Activated T-helper 17 cell treated with anti-CD3 and anti-CD28 coated beads, Interleukin-2, amount 50 U/mL, for 72 hours (primary cell): ENCODE results near the gene SMAD7. TPM values are rescaled to one million over a fixed set of nuclear protein-coding genes. Genes with fewer than 3 reads are reported as not detected.
A peak's percentile ranks its signal among the peaks of the same experiment; 100 is the strongest.

Source experiments
- ATAC-seq: fragments of 150-1000 bp; cut with Tn5 transposase; replicated peaks from 2 replicates; pipeline ENCODE4 v1.10.0; 2021; ENCODE audit warnings: mild to moderate bottlenecking, moderate library complexity
- H3K27ac Mint-ChIP-seq: one replicate; pipeline ENCODE4 v1.8.0; 2022; ENCODE audit warnings: mixed read lengths
- H3K27me3 Mint-ChIP-seq: one replicate; pipeline ENCODE4 v1.8.0; 2022; ENCODE audit warnings: mixed read lengths
- H3K36me3 Mint-ChIP-seq: one replicate; pipeline ENCODE4 v1.8.0; 2022; ENCODE audit warnings: low read depth, mild to moderate bottlenecking, mixed read lengths
- H3K4me1 Mint-ChIP-seq: one replicate; pipeline ENCODE4 v1.8.0; 2022; ENCODE audit warnings: mixed read lengths
- H3K4me3 Mint-ChIP-seq: one replicate; pipeline ENCODE4 v1.8.0; 2022; ENCODE audit warnings: mild to moderate bottlenecking, mixed read lengths
- H3K9me3 Mint-ChIP-seq: one replicate; pipeline ENCODE4 v1.8.0; 2022; ENCODE audit warnings: mixed read lengths
- total RNA-seq, 2 donors: library from RNA; stranded (reverse); gene quantifications; one replicate each; pipeline ENCODE4 v1.2.3, GENCODE V29; 2022

SMAD7 gene
- total RNA-seq, 2 donors from 2014 or later, result 23.4 to 40.7 TPM

GRCh38 chr18:48990481-48991318 is 39.9 kb upstream of the SMAD7 start:
- Mint-ChIP-seq H3K9me3 (no peaks in the 10 kb centered on the region), H3K4me1 (no peaks in the 10 kb centered on the region), H3K27ac (no peak overlapping the region), H3K27me3 (no peaks in the 10 kb centered on the region), H3K4me3 (no peak overlapping the region), H3K36me3 (no peaks in the 10 kb centered on the region)
- ATAC-seq, result peak; percentile 40

GRCh38 chr18:48989304-48990303 is 38.8 kb upstream of the SMAD7 start:
- Mint-ChIP-seq H3K9me3 (no peaks in the 10 kb centered on the region), H3K27me3 (no peaks in the 10 kb centered on the region), H3K36me3 (no peaks in the 10 kb centered on the region), H3K27ac (no peak overlapping the region), H3K4me1 (no peaks in the 10 kb centered on the region), H3K4me3 (no peak overlapping the region)
- ATAC-seq, result no peak

GRCh38 chr18:48988508-48989303 is 37.9 kb upstream of the SMAD7 start:
- H3K27me3 Mint-ChIP-seq, result no peaks in the 10 kb centered on the region
- H3K9me3 Mint-ChIP-seq, result no peaks in the 10 kb centered on the region
- no peaks in the 10 kb centered on the region for H3K4me1 Mint-ChIP-seq
- H3K27ac Mint-ChIP-seq, result no peak overlapping the region
- no peaks in the 10 kb centered on the region for H3K36me3 Mint-ChIP-seq
- no peak overlapping the region for H3K4me3 Mint-ChIP-seq
- no peak for ATAC-seq

- Mint-ChIP-seq H3K36me3 (no peaks in the 10 kb centered on the region), H3K27ac (no peak overlapping the region), H3K27me3 (no peaks in the 10 kb centered on the region), H3K4me1 (no peaks in the 10 kb centered on the region), H3K9me3 (no peaks in the 10 kb centered on the region), H3K4me3 (no peak overlapping the region)
- no peak for ATAC-seq
Measured at GRCh38 chr18:48987821-48988220, 37.1 kb upstream of the SMAD7 start.

GRCh38 chr18:48986851-48987761 is 36.3 kb upstream of the SMAD7 start:
- Mint-ChIP-seq H3K9me3 (no peaks in the 10 kb centered on the region), H3K27ac (no peak overlapping the region), H3K4me3 (no peak overlapping the region), H3K27me3 (peaks cover 3% of the 10 kb centered on the region), H3K36me3 (no peaks in the 10 kb centered on the region), H3K4me1 (no peaks in the 10 kb centered on the region)
- ATAC-seq, result no peak

GRCh38 chr18:48985161-48985560 is 34.4 kb upstream of the SMAD7 start:
- H3K4me1 Mint-ChIP-seq, result no peaks in the 10 kb centered on the region
- no peak for ATAC-seq
- H3K36me3 Mint-ChIP-seq, result no peaks in the 10 kb centered on the region
- peaks cover 5% of the 10 kb centered on the region for H3K27me3 Mint-ChIP-seq
- peak overlapping the region; percentile 10 for H3K27ac Mint-ChIP-seq
- H3K4me3 Mint-ChIP-seq, result no peak overlapping the region
- H3K9me3 Mint-ChIP-seq, result no peaks in the 10 kb centered on the region

- peaks cover 5% of the 10 kb centered on the region for H3K4me1 Mint-ChIP-seq
- peaks cover 5% of the 10 kb centered on the region for H3K27me3 Mint-ChIP-seq
- H3K36me3 Mint-ChIP-seq, result no peaks in the 10 kb centered on the region
- no peak overlapping the region for H3K4me3 Mint-ChIP-seq
- no peak for ATAC-seq
- H3K27ac Mint-ChIP-seq, result no peak overlapping the region
- no peaks in the 10 kb centered on the region for H3K9me3 Mint-ChIP-seq
Measured at GRCh38 chr18:48983793-48984437, 33.1 kb upstream of the SMAD7 start.

GRCh38 chr18:48982266-48982665 is 31.5 kb upstream of the SMAD7 start:
- peaks cover 6% of the 10 kb centered on the region for H3K4me1 Mint-ChIP-seq
- H3K36me3 Mint-ChIP-seq, result no peaks in the 10 kb centered on the region
- H3K9me3 Mint-ChIP-seq, result no peaks in the 10 kb centered on the region
- H3K27ac Mint-ChIP-seq, result no peak overlapping the region
- H3K27me3 Mint-ChIP-seq, result peaks cover 5% of the 10 kb centered on the region
- H3K4me3 Mint-ChIP-seq, result no peak overlapping the region
- ATAC-seq, result no peak

- H3K36me3 Mint-ChIP-seq, result no peaks in the 10 kb centered on the region
- H3K4me1 Mint-ChIP-seq, result peaks cover 6% of the 10 kb centered on the region
- H3K4me3 Mint-ChIP-seq, result no peak overlapping the region
- no peaks in the 10 kb centered on the region for H3K9me3 Mint-ChIP-seq
- peak overlapping the region; percentile 28 for H3K27ac Mint-ChIP-seq
- peak; percentile 19 for ATAC-seq
- peaks cover 8% of the 10 kb centered on the region for H3K27me3 Mint-ChIP-seq
Measured at GRCh38 chr18:48979944-48980890, 29.5 kb upstream of the SMAD7 start.

GRCh38 chr18:48977914-48978313 is 27.1 kb upstream of the SMAD7 start:
- no peak overlapping the region for H3K27ac Mint-ChIP-seq
- no peak for ATAC-seq
- peaks cover 6% of the 10 kb centered on the region for H3K4me1 Mint-ChIP-seq
- no peaks in the 10 kb centered on the region for H3K9me3 Mint-ChIP-seq
- peaks cover 8% of the 10 kb centered on the region for H3K27me3 Mint-ChIP-seq
- no peak overlapping the region for H3K4me3 Mint-ChIP-seq
- H3K36me3 Mint-ChIP-seq, result no peaks in the 10 kb centered on the region

GRCh38 chr18:48975817-48976649 is 25.3 kb upstream of the SMAD7 start:
- Mint-ChIP-seq H3K27ac (no peak overlapping the region), H3K4me3 (peak overlapping the region; percentile 75), H3K27me3 (peaks cover 3% of the 10 kb centered on the region), H3K9me3 (no peaks in the 10 kb centered on the region), H3K36me3 (no peaks in the 10 kb centered on the region), H3K4me1 (peaks cover 6% of the 10 kb centered on the region)
- ATAC-seq, result peak; percentile 81
